SK-N-SH (cell line): ENCODE results near the gene ST6GALNAC3. TPM values are rescaled to one million over a fixed set of nuclear protein-coding genes. Genes with fewer than 3 reads are reported as not detected.

ENCODE experiments used
- CTCF ChIA-PET: fragments of 300-600, 350-600 bp; formaldehyde crosslinking; extraction: SDS; loops from one replicate; lab custom pipeline; 2021; lab: Yijun Ruan, JAX
- POLR2A ChIA-PET: fragments of 350-600 bp; sonication (Branson Sonifier 250); formaldehyde crosslinking; extraction: SDS; loops from one replicate; lab custom pipeline; 2020; ENCODE audit warnings: antibody characterized with exemption, inconsistent platforms; lab: Yijun Ruan, JAX
- DNase-seq: peaks from one replicate; pipeline ENCODE4 v3.0.0; 2012
- H2AFZ ChIP-seq: fragments of 200-600 bp; sonication (generic); 2 replicates; pipeline ENCODE4 v1.8.1; 2016; ENCODE audit warnings: antibody characterized with exemption, mild to moderate bottlenecking, low read depth
- H3F3A ChIP-seq: fragments of 200-600 bp; sonication (generic); replicated peaks from 2 replicates; pipeline ENCODE3; 2016; ENCODE audit warnings: antibody characterized with exemption, mild to moderate bottlenecking; ENCODE audit not compliant: insufficient read depth
- H3K27ac ChIP-seq, 2 experiments: fragments of 200-500 bp in 1 of 2; fragments of 200-600 bp in 1 of 2; sonication (Bioruptor generic) in 1 of 2; sonication (generic), shearing (Covaris generic) in 1 of 2; 2 replicates each; pipeline versions ENCODE4 v1.5.1 to v1.6.1; 2014 to 2016; ENCODE audit warnings: low read depth in 2 of 2, inconsistent platforms in 1 of 2, low read length in 1 of 2, mild to moderate bottlenecking in 1 of 2, mixed read lengths in 1 of 2
- H3K27me3 ChIP-seq: fragments of 200-600 bp; sonication (generic), shearing (Covaris generic); 2 replicates; pipeline ENCODE4 v1.6.1; 2016; ENCODE audit warnings: mixed run types; ENCODE audit not compliant: insufficient read depth
- H3K36me3 ChIP-seq, 2 experiments: fragments of 200-500 bp in 1 of 2; fragments of 200-600 bp in 1 of 2; sonication (Bioruptor generic) in 1 of 2; sonication (generic) in 1 of 2; replicated peaks in 1 of 2; 2 replicates each; pipeline versions ENCODE3 to v1.5.1; 2014 to 2016; ENCODE audit warnings: low read length in 1 of 2, mild to moderate bottlenecking in 1 of 2; ENCODE audit not compliant: insufficient read depth in 2 of 2, control insufficient read depth in 1 of 2
- H3K4me1 ChIP-seq, 2 experiments: fragments of 200-500 bp in 1 of 2; fragments of 200-600 bp in 1 of 2; sonication (Bioruptor generic) in 1 of 2; sonication (generic), shearing (Covaris generic) in 1 of 2; 2 replicates each; pipeline versions ENCODE4 v1.5.1 to v1.6.1; 2014 to 2016; ENCODE audit warnings: low read depth in 1 of 2, low read length in 1 of 2, mixed run types in 1 of 2; ENCODE audit not compliant: insufficient read depth in 2 of 2, control insufficient read depth in 1 of 2
- H3K4me2 ChIP-seq: fragments of 200-600 bp; sonication (generic), shearing (Covaris generic); 2 replicates; pipeline ENCODE4 v1.6.1; 2017; ENCODE audit warnings: mixed run types
- H3K4me3 ChIP-seq, 2 experiments: fragments of 200-500 bp in 1 of 2; fragments of 200-600 bp in 1 of 2; sonication (Bioruptor generic) in 1 of 2; sonication (generic), shearing (Covaris generic) in 1 of 2; 2 replicates each; pipeline versions ENCODE4 v1.5.1 to v1.8.1; 2014 to 2016; ENCODE audit warnings: low read depth in 2 of 2, inconsistent platforms in 1 of 2, low read length in 1 of 2, mild to moderate bottlenecking in 1 of 2, mixed read lengths in 1 of 2, moderate library complexity in 1 of 2
- H3K79me2 ChIP-seq: fragments of 200-600 bp; sonication (generic); 2 replicates; pipeline ENCODE4 v1.8.1; 2017; ENCODE audit warnings: mild to moderate bottlenecking; ENCODE audit not compliant: insufficient read depth
- H3K9ac ChIP-seq: fragments of 200-600 bp; sonication (generic); 2 replicates; pipeline ENCODE4 v1.6.1; 2017; ENCODE audit warnings: mixed run types
- H3K9me2 ChIP-seq: fragments of 200-600 bp; sonication (generic); 2 replicates; pipeline ENCODE4 v1.6.1; 2017; ENCODE audit warnings: mixed run types
- H3K9me3 ChIP-seq: fragments of 200-600 bp; sonication (generic); 2 replicates; pipeline ENCODE4 v1.6.1; 2017; ENCODE audit warnings: mixed run types, mild to moderate bottlenecking, moderate library complexity
- H4K20me1 ChIP-seq: fragments of 200-600 bp; sonication (generic); 2 replicates; pipeline ENCODE4 v1.6.1; 2017; ENCODE audit warnings: mild to moderate bottlenecking, mixed run types; ENCODE audit not compliant: insufficient read depth
- CTCF ChIP-seq: fragments of 200-600 bp; sonication (generic); IDR thresholded peaks from 2 replicates; pipeline ENCODE4 v1.6.1; 2017; ENCODE audit warnings: antibody characterized with exemption, mild to moderate bottlenecking, moderate library complexity
- EP300 ChIP-seq, 2 experiments: IDR thresholded peaks; 2 replicates each; pipeline versions ENCODE4 v1.4.0 to v1.6.1; 2012; ENCODE audit warnings: borderline replicate concordance in 1 of 2, low read depth in 1 of 2, low read length in 1 of 2
- EZH2phosphoT487 ChIP-seq: fragments of 200-600 bp; sonication (generic); IDR thresholded peaks from 2 replicates; pipeline ENCODE4 v1.6.1; 2017; ENCODE audit warnings: low read depth, mixed run types, mild to moderate bottlenecking, antibody characterized with exemption, moderate library complexity, borderline replicate concordance
- JUND ChIP-seq: IDR thresholded peaks from 2 replicates; pipeline ENCODE4 v1.4.0; 2012
- RAD21 ChIP-seq: IDR thresholded peaks from 2 replicates; pipeline ENCODE4 v1.6.1; 2012; ENCODE audit warnings: mild to moderate bottlenecking, low read length
- RXRA ChIP-seq: IDR thresholded peaks from 2 replicates; pipeline ENCODE4 v1.4.0; 2012; ENCODE audit warnings: low read depth, mild to moderate bottlenecking, borderline replicate concordance
- SMC3 ChIP-seq: IDR thresholded peaks from 2 replicates; pipeline ENCODE4 v1.6.1; 2012; ENCODE audit warnings: low read depth, low read length, improper control_type of control experiment
- TAF1 ChIP-seq: IDR thresholded peaks from 2 replicates; pipeline ENCODE4 v1.6.1; 2012; ENCODE audit warnings: low read depth, mild to moderate bottlenecking, low read length, moderate library complexity, borderline replicate concordance
- WGBS: methylation state at CpG from one replicate; pipeline ENCODE4 v1.1.6; 2017; ENCODE audit warnings: low lambda C conversion rate; 5-methylcytosine and 5-hydroxymethylcytosine counted together
- polyA plus RNA-seq, 3 experiments: library from polyadenylated mRNA; depleted of rRNA; stranded (reverse); fragments of >200 nt; gene quantifications; 2 replicates each; pipeline ENCODE4 v1.2.3, GENCODE V29; 2012

The ST6GALNAC3 gene
- polyA plus RNA-seq, 1 of the 3 experiments (the other 2 are of a cell fraction): 8.1 TPM

DNA sequence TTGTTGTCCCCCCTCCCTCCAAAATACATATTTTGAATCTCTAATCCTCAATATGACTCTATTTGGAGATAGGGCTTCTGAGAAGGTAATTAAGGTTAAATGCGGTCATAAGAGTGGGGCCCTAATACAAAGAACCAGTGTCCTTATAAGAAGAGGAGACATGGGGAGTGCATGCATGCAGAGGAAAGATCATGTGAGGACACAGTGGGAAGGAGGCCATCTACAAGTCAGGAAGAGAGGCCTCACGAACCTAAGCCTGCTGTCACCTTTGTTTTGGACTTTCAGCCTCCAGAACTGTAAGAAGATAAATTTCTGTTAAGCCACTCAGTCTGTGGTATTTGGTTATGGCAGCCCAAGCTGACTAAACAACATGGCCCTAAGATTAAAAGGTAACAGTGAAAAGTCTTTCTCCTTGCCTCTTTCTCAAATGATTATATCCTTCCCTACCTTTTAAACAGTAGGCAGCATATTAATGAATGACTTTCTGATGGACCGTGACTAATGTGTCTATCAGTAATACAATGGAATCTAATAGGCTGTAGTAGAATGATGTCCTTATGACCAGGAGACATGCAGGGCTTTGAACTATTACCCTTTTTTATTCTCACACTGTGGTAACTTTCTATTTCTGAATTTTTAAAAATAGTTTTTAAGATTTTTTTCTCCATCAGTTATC, 40.6 kb upstream of the ST6GALNAC3 start:
- H3K27me3 ChIP-seq: no peaks in the 10 kb centered on the region
- CTCF ChIA-PET: interaction anchor here (1.3 to 2.2 kb wide), 5 partner anchors 13 to 1094 kb away, joined by 3 to 8 read pairs (median 4); no protein-coding TSS in a partner anchor
- TF ChIP-seq EP300 (IDR thresholded peaks at IDR 0.05; ENCODE audit: borderline replicate concordance in 1 of 2, low read depth in 1 of 2, low read length in 1 of 2): no peak
- no peak for TF ChIP-seq RAD21
- TF ChIP-seq, all 33 proteins: peak for 0
- DNase-seq: no peak
- 88% methylated on average over 3 of the region's 3 CpGs for WGBS
- Histone ChIP-seq H3F3A (no peaks in the 10 kb centered on the region), H2AFZ (no peak overlapping the region), H3K4me2 (no peak overlapping the region), H3K27ac (no peak overlapping the region), H4K20me1 (no peaks in the 10 kb centered on the region), H3K9me3 (no peaks in the 10 kb centered on the region), H3K9ac (no peak overlapping the region), H3K9me2 (no peaks in the 10 kb centered on the region), H3K79me2 (no peaks in the 10 kb centered on the region), H3K4me3 (no peak overlapping the region), H3K4me1 (peaks cover 2 to 4% of the 10 kb centered on the region in 2 experiments; a peak in 3 of 4 replicates), H3K36me3 (no peaks in the 10 kb centered on the region)
- POLR2A ChIA-PET: no interaction called here

GRCh38 chr1:76035053-76035452, 39.5 kb upstream of the ST6GALNAC3 start:
- Histone ChIP-seq H3K4me3 (no peak overlapping the region), H3K9me2 (no peaks in the 10 kb centered on the region), H2AFZ (no peak overlapping the region), H3K4me1 (peaks cover 3 to 9% of the 10 kb centered on the region in 2 experiments; a peak in 3 of 4 replicates), H3K79me2 (no peaks in the 10 kb centered on the region), H3K9me3 (no peaks in the 10 kb centered on the region), H3K9ac (no peak overlapping the region), H3K36me3 (no peaks in the 10 kb centered on the region), H4K20me1 (no peaks in the 10 kb centered on the region), H3K27ac (no peak overlapping the region), H3K4me2 (no peak overlapping the region), H3K27me3 (no peaks in the 10 kb centered on the region), H3F3A (no peaks in the 10 kb centered on the region)
- ChIA-PET CTCF (interaction anchor here (0.8 to 2.2 kb wide), 18 partner anchors 8 to 1093 kb away, joined by 3 to 8 read pairs (median 3); no protein-coding TSS in a partner anchor), POLR2A (interaction anchor here (1.2 kb wide), 1 partner anchor 18 kb away, joined by 4 read pairs; no protein-coding TSS in a partner anchor)
- peak; percentile 19 for DNase-seq
- TF ChIP-seq JUND: no peak
- peak; percentile 79 for TF ChIP-seq SMC3
- no peak for TF ChIP-seq RXRA
- TF ChIP-seq EZH2phosphoT487: no peak
- no peak for TF ChIP-seq TAF1
- peak; percentile 70 for TF ChIP-seq CTCF
- TF ChIP-seq RAD21: peak; percentile 83
- WGBS: 25% methylated on average over 2 of the region's 2 CpGs
